Parathyroid adenoma (tissue), 2 donors: Measurements from ENCODE around the gene SPIN1.

Experiments used
- H2AFZ ChIP-seq: fragments of 300-600 bp; sonication (generic); one replicate; pipeline ENCODE4 v1.7.0; 2017; ENCODE audit warnings: antibody characterized with exemption, mild to moderate bottlenecking
- H3K27ac ChIP-seq: fragments of 300-600 bp; sonication (generic); one replicate; pipeline ENCODE4 v1.7.0; 2017
- H3K27me3 ChIP-seq: fragments of 300-600 bp; sonication (generic); one replicate; pipeline ENCODE4 v1.7.0; 2017; ENCODE audit warnings: low read length; ENCODE audit not compliant: control insufficient read depth, insufficient read depth
- H3K36me3 ChIP-seq: fragments of 300-600 bp; sonication (generic); one replicate; pipeline ENCODE4 v1.7.0; 2017; ENCODE audit warnings: low read length; ENCODE audit not compliant: control insufficient read depth, insufficient read depth
- H3K4me1 ChIP-seq: fragments of 300-600 bp; sonication (generic); one replicate; pipeline ENCODE4 v1.7.0; 2017; ENCODE audit warnings: control low read depth
- H3K4me2 ChIP-seq: fragments of 300-600 bp; sonication (generic); one replicate; pipeline ENCODE4 v1.7.0; 2017; ENCODE audit warnings: low read length
- H3K4me3 ChIP-seq: fragments of 300-600 bp; sonication (generic); one replicate; pipeline ENCODE4 v1.7.0; 2017; ENCODE audit warnings: low read depth, low read length
- H3K79me2 ChIP-seq: fragments of 300-600 bp; sonication (generic); one replicate; pipeline ENCODE4 v1.7.0; 2017; ENCODE audit warnings: control low read depth
- H3K9ac ChIP-seq: fragments of 300-600 bp; sonication (generic); one replicate; pipeline ENCODE4 v1.7.0; 2017; ENCODE audit warnings: mild to moderate bottlenecking
- H3K9me3 ChIP-seq: fragments of 300-600 bp; sonication (generic); one replicate; pipeline ENCODE4 v1.7.0; 2017; ENCODE audit warnings: low read length; ENCODE audit not compliant: control insufficient read depth
- TF ChIP-seq, protein P1 (sequence below): fragments of 300-600 bp; sonication (generic); IDR thresholded peaks from one replicate; pipeline ENCODE4 v1.7.0; 2017; ENCODE audit warnings: antibody characterized with exemption, mild to moderate bottlenecking
- donor health status: primary hyperparathyroidism.

Gene SPIN1

DNA sequence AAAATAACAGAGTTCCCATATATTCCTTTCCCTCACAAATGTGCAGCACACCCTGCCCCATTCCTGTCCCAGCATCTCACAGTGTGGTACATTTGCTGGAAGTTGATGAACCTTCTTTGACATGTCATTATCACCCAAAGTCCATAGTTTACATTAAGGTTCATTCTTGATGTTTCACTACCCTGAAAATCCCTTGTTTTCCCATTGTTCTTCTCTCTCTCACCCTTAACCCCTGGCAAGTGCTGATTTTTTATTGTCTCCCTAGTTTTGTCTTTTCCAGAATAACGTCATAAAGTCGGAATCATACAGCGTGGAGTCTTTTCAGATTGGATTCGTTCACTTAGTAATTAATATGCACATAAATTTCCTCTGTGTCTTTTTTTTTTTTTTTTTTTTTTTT, 48.1 kb downstream of the SPIN1 start:
- H3K4me2 ChIP-seq, result no peak overlapping the region
- no peak overlapping the region for H3K9ac ChIP-seq
- no peaks in the 10 kb centered on the region for H3K4me1 ChIP-seq
- no peaks in the 10 kb centered on the region for H3K27me3 ChIP-seq
- H3K9me3 ChIP-seq, result no peaks in the 10 kb centered on the region
- H3K36me3 ChIP-seq, result no peaks in the 10 kb centered on the region
- TF ChIP-seq, protein P1, sequence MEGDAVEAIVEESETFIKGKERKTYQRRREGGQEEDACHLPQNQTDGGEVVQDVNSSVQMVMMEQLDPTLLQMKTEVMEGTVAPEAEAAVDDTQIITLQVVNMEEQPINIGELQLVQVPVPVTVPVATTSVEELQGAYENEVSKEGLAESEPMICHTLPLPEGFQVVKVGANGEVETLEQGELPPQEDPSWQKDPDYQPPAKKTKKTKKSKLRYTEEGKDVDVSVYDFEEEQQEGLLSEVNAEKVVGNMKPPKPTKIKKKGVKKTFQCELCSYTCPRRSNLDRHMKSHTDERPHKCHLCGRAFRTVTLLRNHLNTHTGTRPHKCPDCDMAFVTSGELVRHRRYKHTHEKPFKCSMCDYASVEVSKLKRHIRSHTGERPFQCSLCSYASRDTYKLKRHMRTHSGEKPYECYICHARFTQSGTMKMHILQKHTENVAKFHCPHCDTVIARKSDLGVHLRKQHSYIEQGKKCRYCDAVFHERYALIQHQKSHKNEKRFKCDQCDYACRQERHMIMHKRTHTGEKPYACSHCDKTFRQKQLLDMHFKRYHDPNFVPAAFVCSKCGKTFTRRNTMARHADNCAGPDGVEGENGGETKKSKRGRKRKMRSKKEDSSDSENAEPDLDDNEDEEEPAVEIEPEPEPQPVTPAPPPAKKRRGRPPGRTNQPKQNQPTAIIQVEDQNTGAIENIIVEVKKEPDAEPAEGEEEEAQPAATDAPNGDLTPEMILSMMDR, result no peak
- no peak overlapping the region for H2AFZ ChIP-seq
- no peak overlapping the region for H3K4me3 ChIP-seq
- peaks cover 9% of the 10 kb centered on the region for H3K79me2 ChIP-seq
- H3K27ac ChIP-seq, result no peak overlapping the region

DNA sequence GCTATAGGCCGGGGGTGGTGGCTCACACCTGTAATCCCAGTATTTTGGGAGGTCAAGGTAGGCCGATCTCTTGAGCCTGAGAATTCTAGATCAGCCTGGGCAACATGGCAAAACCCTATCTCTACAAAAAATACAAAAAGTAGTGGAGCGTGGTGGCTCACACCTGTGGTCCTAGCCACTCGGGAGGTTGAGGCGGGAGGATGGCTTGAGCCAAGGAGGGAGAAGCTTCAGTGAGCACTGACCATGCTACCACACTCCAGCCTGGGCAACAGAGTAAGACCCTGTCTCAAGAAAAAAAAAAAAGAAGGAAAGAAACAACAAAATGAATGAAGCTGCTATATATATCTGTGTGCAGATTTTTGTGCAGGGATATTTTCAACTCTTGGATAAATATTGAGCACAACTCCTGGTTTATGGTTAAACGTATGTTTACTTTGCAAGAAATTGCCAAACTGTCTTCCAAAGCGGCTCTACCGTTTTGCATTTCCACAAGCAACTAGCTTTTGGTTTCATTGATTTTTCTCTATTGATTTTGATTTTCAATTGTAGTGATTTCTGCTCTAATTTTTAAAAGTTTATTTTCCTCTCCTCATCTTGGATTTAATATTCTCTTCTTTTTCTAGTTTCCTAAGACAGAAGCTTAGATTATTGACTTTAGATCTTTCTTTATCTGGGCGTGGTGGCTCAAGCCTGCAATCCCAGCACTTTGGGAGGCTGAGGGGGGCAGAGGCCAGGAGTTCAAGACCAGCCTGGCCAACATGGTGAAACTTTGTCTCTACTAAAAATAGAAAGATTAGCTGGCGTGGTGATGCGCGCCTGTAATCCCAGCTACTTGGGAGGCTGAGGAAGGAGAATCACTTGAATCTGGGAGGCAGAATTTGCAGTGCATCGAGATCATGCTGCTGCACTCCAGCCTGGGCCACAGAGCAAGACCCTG, 49.2 kb downstream of the SPIN1 start:
- Histone ChIP-seq H3K4me3 (no peak overlapping the region), H3K9ac (no peak overlapping the region), H2AFZ (no peak overlapping the region), H3K36me3 (no peaks in the 10 kb centered on the region), H3K79me2 (peaks cover 11% of the 10 kb centered on the region), H3K4me1 (no peaks in the 10 kb centered on the region), H3K4me2 (no peak overlapping the region), H3K27me3 (no peaks in the 10 kb centered on the region), H3K27ac (no peak overlapping the region), H3K9me3 (no peaks in the 10 kb centered on the region)
- TF ChIP-seq, protein P1, result no peak

DNA sequence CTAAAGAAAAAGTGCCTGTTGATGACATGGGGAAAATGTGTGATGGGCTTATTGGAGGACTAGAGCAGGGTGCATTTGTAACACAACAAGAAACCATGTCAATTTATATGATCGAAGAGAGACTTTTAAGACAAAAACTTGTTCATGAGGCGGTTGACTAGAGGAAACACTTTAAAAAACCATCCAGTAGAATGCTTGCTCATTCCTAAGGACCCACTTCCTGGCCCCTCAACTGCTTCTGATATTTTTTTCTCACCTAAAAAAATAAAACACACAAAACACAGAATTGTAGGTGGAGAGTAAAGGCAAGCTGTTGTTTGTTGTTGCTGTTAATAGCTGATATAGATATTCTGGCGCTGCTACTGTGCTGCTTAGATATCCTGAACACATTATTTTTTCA, 50.6 kb downstream of the SPIN1 start:
- no peaks in the 10 kb centered on the region for H3K36me3 ChIP-seq
- H3K9me3 ChIP-seq, result no peaks in the 10 kb centered on the region
- H2AFZ ChIP-seq, result no peak overlapping the region
- H3K9ac ChIP-seq, result no peak overlapping the region
- H3K79me2 ChIP-seq, result peaks cover 11% of the 10 kb centered on the region
- TF ChIP-seq, protein P1, result no peak
- H3K4me3 ChIP-seq, result no peak overlapping the region
- H3K27me3 ChIP-seq, result no peaks in the 10 kb centered on the region
- H3K4me1 ChIP-seq, result no peaks in the 10 kb centered on the region
- no peak overlapping the region for H3K27ac ChIP-seq
- H3K4me2 ChIP-seq, result no peak overlapping the region

DNA sequence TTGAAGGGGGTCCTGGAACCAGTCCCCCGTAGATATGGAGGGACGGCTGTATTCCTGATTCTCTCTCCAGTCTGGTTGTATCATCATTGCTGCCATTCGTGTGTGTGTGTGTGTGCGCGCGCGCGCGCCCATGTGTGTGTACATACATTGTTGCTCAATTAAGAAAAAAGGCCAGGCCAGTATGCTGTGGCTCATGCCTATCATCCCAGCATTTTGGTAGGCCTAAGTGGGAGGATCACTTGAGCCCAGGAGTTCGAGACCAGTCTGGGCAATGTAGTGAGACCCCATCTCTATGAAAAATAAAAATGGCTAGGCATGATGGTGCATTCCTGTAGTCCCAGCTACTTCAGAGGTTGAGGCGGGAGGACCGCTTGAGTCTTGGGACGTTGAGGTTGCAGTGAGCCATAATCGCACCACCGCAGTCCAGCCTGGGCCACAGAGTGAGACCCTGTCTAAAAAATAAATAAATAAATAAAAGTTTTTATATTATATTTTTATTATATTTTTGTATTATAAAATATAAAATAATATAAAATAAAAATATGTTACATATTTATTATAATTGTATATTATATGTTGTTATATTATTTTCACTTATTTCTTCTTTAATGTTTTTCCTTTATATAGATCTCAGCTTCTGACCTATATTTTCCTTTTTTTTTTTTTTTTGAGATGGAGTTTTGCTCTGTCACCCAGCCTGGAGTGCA, 53.2 kb downstream of the SPIN1 start:
- TF ChIP-seq, protein P1, result no peak
- no peak overlapping the region for H3K27ac ChIP-seq
- no peaks in the 10 kb centered on the region for H3K4me1 ChIP-seq
- no peak overlapping the region for H3K4me2 ChIP-seq
- H3K4me3 ChIP-seq, result no peak overlapping the region
- H3K9me3 ChIP-seq, result no peaks in the 10 kb centered on the region
- H3K36me3 ChIP-seq, result no peaks in the 10 kb centered on the region
- H3K9ac ChIP-seq, result no peak overlapping the region
- peaks cover 15% of the 10 kb centered on the region for H3K79me2 ChIP-seq
- no peak overlapping the region for H2AFZ ChIP-seq
- no peaks in the 10 kb centered on the region for H3K27me3 ChIP-seq
